IMR-90 (cell line): ENCODE data around the gene PRL. TPM values are rescaled to one million over a fixed set of nuclear protein-coding genes. Genes with fewer than 3 reads are reported as not detected.

Experiments
- ATAC-seq: fragments of 200-7000 bp; cut with Tn5 transposase; 2 replicates; pipeline ENCODE4 v1.9.1; 2020; ENCODE audit warnings: low read depth, mild to moderate bottlenecking, moderate library complexity
- BruUV-seq: library from RNA; stranded (reverse); fragments of 400-500 nt; replicated peaks from 2 replicates; lab custom pipeline; 2021; lab: Mats Ljungman, UMichigan
- CTCF ChIA-PET: fragments of 300-600 bp; formaldehyde crosslinking; extraction: SDS; loops from one replicate; lab custom pipeline; 2021; ENCODE audit warnings: antibody characterized with exemption; lab: Yijun Ruan, JAX
- POLR2A ChIA-PET: fragments of 300-600 bp; sonication (Branson Sonifier 250); formaldehyde crosslinking; loops from one replicate; lab custom pipeline; 2022; ENCODE audit warnings: antibody characterized with exemption; ENCODE audit not compliant: unreplicated experiment; lab: Charles Lee
- DNase-seq: peaks from one replicate; pipeline ENCODE4 v3.0.0; 2013
- H2AFZ ChIP-seq: replicated peaks from 2 replicates; pipeline ENCODE3; 2013; ENCODE audit warnings: low read length, mild to moderate bottlenecking; ENCODE audit not compliant: poor library complexity
- H2AK5ac ChIP-seq: 2 replicates; pipeline ENCODE4 v1.6.1; 2013; ENCODE audit warnings: low read depth, low read length, inconsistent platforms
- H2AK9ac ChIP-seq: replicated peaks from 2 replicates; pipeline ENCODE3; 2013; ENCODE audit warnings: mild to moderate bottlenecking, low read depth, low read length, moderate library complexity; ENCODE audit not compliant: poor library complexity
- H2BK120ac ChIP-seq: 2 replicates; pipeline ENCODE4 v1.6.1; 2013; ENCODE audit warnings: low read depth, low read length, inconsistent platforms
- H2BK15ac ChIP-seq: 3 replicates; pipeline ENCODE4 v1.6.1; 2013; ENCODE audit warnings: low read depth, low read length, inconsistent platforms
- H2BK20ac ChIP-seq: 2 replicates; pipeline ENCODE4 v1.6.1; 2013; ENCODE audit warnings: low read depth, mild to moderate bottlenecking, inconsistent platforms, low read length, moderate library complexity
- H2BK5ac ChIP-seq: 2 replicates; pipeline ENCODE4 v1.6.1; 2013; ENCODE audit warnings: mild to moderate bottlenecking, low read depth, low read length, inconsistent platforms; ENCODE audit not compliant: poor library complexity, severe bottlenecking
- H3K14ac ChIP-seq: replicated peaks from 2 replicates; pipeline ENCODE4 v1.6.1; 2013; ENCODE audit warnings: low read depth, low read length, inconsistent platforms
- H3K18ac ChIP-seq: 2 replicates; pipeline ENCODE4 v1.6.1; 2013; ENCODE audit warnings: low read depth, low read length, control low read depth
- H3K23ac ChIP-seq: 2 replicates; pipeline ENCODE4 v1.6.1; 2013; ENCODE audit warnings: low read depth, low read length, inconsistent platforms
- H3K27ac ChIP-seq: 2 replicates; pipeline ENCODE4 v1.5.1; 2013; ENCODE audit warnings: mild to moderate bottlenecking, control low read depth, low read length; ENCODE audit not compliant: insufficient read depth
- H3K27me3 ChIP-seq: 2 replicates; pipeline ENCODE4 v1.6.1; 2013; ENCODE audit warnings: low read length; ENCODE audit not compliant: control insufficient read depth, insufficient read depth
- H3K36me3 ChIP-seq: 2 replicates; pipeline ENCODE4 v1.6.1; 2013; ENCODE audit warnings: low read length, mixed read lengths; ENCODE audit not compliant: control insufficient read depth, insufficient read depth
- H3K4ac ChIP-seq: 2 replicates; pipeline ENCODE4 v1.6.1; 2013; ENCODE audit warnings: low read depth, low read length, inconsistent platforms
- H3K4me1 ChIP-seq: 2 replicates; pipeline ENCODE4 v1.6.1; 2013; ENCODE audit warnings: low read length, mixed read lengths; ENCODE audit not compliant: control insufficient read depth, insufficient read depth
- H3K4me2 ChIP-seq: 2 replicates; pipeline ENCODE4 v1.6.1; 2013; ENCODE audit warnings: low read depth, mild to moderate bottlenecking, control low read depth, low read length, moderate library complexity
- H3K4me3 ChIP-seq: 2 replicates; pipeline ENCODE4 v1.5.1; 2013; ENCODE audit warnings: low read depth, mild to moderate bottlenecking, control low read depth, low read length, moderate library complexity; ENCODE audit not compliant: insufficient read depth
- H3K56ac ChIP-seq: 2 replicates; pipeline ENCODE4 v1.6.1; 2013; ENCODE audit warnings: low read length, inconsistent platforms; ENCODE audit not compliant: insufficient read depth; ENCODE audit errors: extremely low read depth
- H3K79me1 ChIP-seq, 2 experiments: 2 replicates each; pipeline ENCODE4 v1.6.1; 2013; ENCODE audit warnings: low read length in 2 of 2, inconsistent platforms in 1 of 2, low read depth in 1 of 2
- H3K9ac ChIP-seq: 2 replicates; pipeline ENCODE4 v1.6.1; 2013; ENCODE audit warnings: low read depth, low read length, control low read depth
- H3K9me1 ChIP-seq: 2 replicates; pipeline ENCODE4 v1.6.1; 2013; ENCODE audit warnings: low read length, inconsistent platforms; ENCODE audit not compliant: insufficient read depth
- H3K9me3 ChIP-seq: 2 replicates; pipeline ENCODE4 v1.6.1; 2013; ENCODE audit warnings: low read length; ENCODE audit not compliant: control insufficient read depth, insufficient read depth
- H4K20me1 ChIP-seq: 2 replicates; pipeline ENCODE4 v1.6.1; 2013; ENCODE audit warnings: low read length, inconsistent platforms; ENCODE audit not compliant: insufficient read depth
- H4K5ac ChIP-seq: 2 replicates; pipeline ENCODE4 v1.6.1; 2013; ENCODE audit warnings: mild to moderate bottlenecking, low read depth, low read length, control low read depth
- H4K8ac ChIP-seq, 2 experiments: 2 replicates each; pipeline ENCODE4 v1.6.1; 2013; ENCODE audit warnings: low read depth in 2 of 2, low read length in 2 of 2, control low read depth in 1 of 2, inconsistent platforms in 1 of 2
- H4K91ac ChIP-seq: 2 replicates; pipeline ENCODE4 v1.6.1; 2013; ENCODE audit warnings: low read depth, low read length, inconsistent platforms; ENCODE audit not compliant: insufficient read depth
- CHD1 ChIP-seq: IDR thresholded peaks from 2 replicates; pipeline ENCODE4 v1.6.1; 2012; ENCODE audit warnings: low read depth, low read length, improper control_type of control experiment
- CTCF ChIP-seq: conservative IDR thresholded peaks from 2 replicates; pipeline ENCODE4 v1.5.1; 2012; ENCODE audit warnings: mild to moderate bottlenecking, low read depth, low read length, improper control_type of control experiment
- FOS ChIP-seq: fragments of 150-350 bp; IDR thresholded peaks from 2 replicates; pipeline ENCODE4 v1.6.1; 2016; ENCODE audit warnings: low read depth, low read length
- MAFK ChIP-seq: IDR thresholded peaks from 2 replicates; pipeline ENCODE4 v1.6.1; 2012; ENCODE audit warnings: low read depth, low read length, improper control_type of control experiment
- WGBS, 2 experiments: methylation state at CpG; one replicate each; pipeline versions ENCODE4 v1.1.5 to v1.1.7; 2013; ENCODE audit warnings: missing lambda C conversion rate in 2 of 2; ENCODE audit not compliant: insufficient read length in 1 of 2; ENCODE audit errors: extremely low coverage in 2 of 2; 5-methylcytosine and 5-hydroxymethylcytosine counted together
- dilution Hi-C: fragments of 300-500 bp; cut with HindIII; formaldehyde crosslinking; loops from one replicate; pipeline ENCODE4 v1.14.3; 2018; ENCODE audit warnings: low sequenced_read_pairs; ENCODE audit not compliant: unreplicated experiment
- in situ Hi-C: fragments of 300-500 bp; cut with MboI; formaldehyde crosslinking; loops from 3 replicates; pipeline ENCODE4 v1.14.3; 2019; ENCODE audit warnings: low sequenced_read_pairs, inconsistent platforms, mixed read lengths
- intact Hi-C: fragments of 100-400 bp; cut with micrococcal nuclease; formaldehyde crosslinking; loops from 2 replicates; pipeline ENCODE4 v1.10.0; 2022
- polyA plus RNA-seq, 3 experiments: library from polyadenylated mRNA; depleted of rRNA; stranded (reverse); fragments of >200 nt; gene quantifications; 2 replicates each; pipeline ENCODE4 v1.2.3, GENCODE V29; 2012; ENCODE audit warnings: low replicate concordance in 1 of 3
- total RNA-seq: library from RNA; depleted of rRNA; stranded (reverse); fragments of >200 nt; gene quantifications from 2 replicates; pipeline ENCODE4 v1.2.3, GENCODE V29; 2012

The PRL gene
- total and polyA plus RNA-seq, 2 of the 4 experiments (the other 2 are of a cell fraction): not detected

GRCh38 chr6:22330941-22331340 lies 34.1 kb upstream of the PRL start:
- Histone ChIP-seq H3K4me1 (peaks cover 11% of the 10 kb centered on the region), H4K5ac (no peak overlapping the region), H4K20me1 (no peaks in the 10 kb centered on the region), H3K27ac (no peak overlapping the region), H2AK9ac (no peak overlapping the region), H3K9me3 (no peaks in the 10 kb centered on the region), H2AK5ac (no peak overlapping the region; the same call in 1 of the 2 replicates), H3K36me3 (no peaks in the 10 kb centered on the region), H3K4me2 (no peak overlapping the region), H3K18ac (no peak overlapping the region), H3K79me1 (no peaks in the 10 kb centered on the region), H2BK20ac (no peak overlapping the region), H3K9me1 (peaks cover 3% of the 10 kb centered on the region), H3K23ac (no peak overlapping the region), H3K14ac (no peak overlapping the region), H2BK5ac (no peak overlapping the region), H3K4me3 (no peak overlapping the region), H2AFZ (no peak overlapping the region), H2BK120ac (0 out of 2 replicates have a peak overlapping the region, but pooled peaks have one; percentile 4), H2BK15ac (no peak overlapping the region; the same call in 2 of the 3 replicates), H3K56ac (no peak overlapping the region), H4K91ac (no peak overlapping the region), H3K27me3 (no peaks in the 10 kb centered on the region), H3K4ac (peak overlapping the region; percentile 54; the same call in 1 of the 2 replicates), H3K9ac (no peak overlapping the region), H4K8ac (no peak overlapping the region; a peak in 1 of 4 replicates)
- no CpG with 5 or more reads among the region's 4 CpGs for WGBS, 2 experiments
- ChIA-PET CTCF (no interaction called here), POLR2A (no interaction called here)
- in situ Hi-C loops (no loop called here), dilution Hi-C loops (no loop called here), intact Hi-C loops (loop anchor here (10.0 kb wide), 1 partner anchor 1114 kb away; no protein-coding TSS in a partner anchor)
- no TSS peak for BruUV-seq
- TF ChIP-seq MAFK (peak; percentile 92), FOS (no peak), CHD1 (no peak), CTCF (no peak)
- ATAC-seq: no peak
- DNase-seq: no peak
